SK-N-SH (cell line): ENCODE results near the gene BCAS3.

Experiments used
- RFX5 ChIP-seq: IDR thresholded peaks from 2 replicates; pipeline ENCODE4 v1.6.1; 2012; ENCODE audit warnings: mild to moderate bottlenecking, improper control_type of control experiment, low read length
- TF ChIP-seq, protein P1 (sequence below): IDR thresholded peaks from 2 replicates; pipeline ENCODE4 v1.6.1; 2012; ENCODE audit warnings: mild to moderate bottlenecking, low read depth, low read length, moderate library complexity
- TF ChIP-seq, protein P2 (sequence below): fragments of 200-600 bp; sonication (generic); IDR thresholded peaks from 2 replicates; pipeline ENCODE4 v1.6.1; 2017; ENCODE audit warnings: antibody characterized with exemption, mild to moderate bottlenecking, moderate library complexity

DNA sequence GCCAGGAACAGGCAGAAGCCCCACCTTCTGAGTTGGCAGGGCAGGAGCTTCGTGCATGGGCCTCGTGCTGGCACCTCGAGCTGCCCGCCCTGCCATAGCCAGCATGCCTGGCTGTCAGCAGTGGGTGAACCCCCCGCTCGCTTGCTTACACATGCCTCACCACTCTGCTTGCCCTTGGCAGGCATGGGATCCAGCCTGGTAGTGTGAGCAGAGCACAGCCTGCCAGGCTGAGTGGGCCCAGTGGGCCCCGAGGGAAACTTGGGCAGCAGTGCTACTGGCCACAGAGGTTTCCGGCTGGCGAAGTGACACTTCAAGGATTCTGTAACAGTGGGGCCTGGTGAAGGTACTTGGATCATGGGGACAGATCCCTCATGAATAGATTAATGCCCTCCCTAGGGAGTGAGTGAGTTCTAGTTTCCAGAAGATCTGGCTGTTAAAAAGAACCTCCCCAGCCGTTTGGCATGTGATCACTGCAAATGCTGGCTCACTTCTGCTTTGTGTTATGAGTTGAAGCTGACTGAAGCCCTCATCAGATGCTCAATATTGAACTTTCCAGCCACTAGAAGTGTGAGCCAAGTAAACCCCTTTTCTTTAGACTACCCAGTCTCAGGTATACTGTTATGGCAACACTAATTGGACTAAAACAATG is 114.7 kb downstream of the BCAS3 start:
- TF ChIP-seq, protein P1, sequence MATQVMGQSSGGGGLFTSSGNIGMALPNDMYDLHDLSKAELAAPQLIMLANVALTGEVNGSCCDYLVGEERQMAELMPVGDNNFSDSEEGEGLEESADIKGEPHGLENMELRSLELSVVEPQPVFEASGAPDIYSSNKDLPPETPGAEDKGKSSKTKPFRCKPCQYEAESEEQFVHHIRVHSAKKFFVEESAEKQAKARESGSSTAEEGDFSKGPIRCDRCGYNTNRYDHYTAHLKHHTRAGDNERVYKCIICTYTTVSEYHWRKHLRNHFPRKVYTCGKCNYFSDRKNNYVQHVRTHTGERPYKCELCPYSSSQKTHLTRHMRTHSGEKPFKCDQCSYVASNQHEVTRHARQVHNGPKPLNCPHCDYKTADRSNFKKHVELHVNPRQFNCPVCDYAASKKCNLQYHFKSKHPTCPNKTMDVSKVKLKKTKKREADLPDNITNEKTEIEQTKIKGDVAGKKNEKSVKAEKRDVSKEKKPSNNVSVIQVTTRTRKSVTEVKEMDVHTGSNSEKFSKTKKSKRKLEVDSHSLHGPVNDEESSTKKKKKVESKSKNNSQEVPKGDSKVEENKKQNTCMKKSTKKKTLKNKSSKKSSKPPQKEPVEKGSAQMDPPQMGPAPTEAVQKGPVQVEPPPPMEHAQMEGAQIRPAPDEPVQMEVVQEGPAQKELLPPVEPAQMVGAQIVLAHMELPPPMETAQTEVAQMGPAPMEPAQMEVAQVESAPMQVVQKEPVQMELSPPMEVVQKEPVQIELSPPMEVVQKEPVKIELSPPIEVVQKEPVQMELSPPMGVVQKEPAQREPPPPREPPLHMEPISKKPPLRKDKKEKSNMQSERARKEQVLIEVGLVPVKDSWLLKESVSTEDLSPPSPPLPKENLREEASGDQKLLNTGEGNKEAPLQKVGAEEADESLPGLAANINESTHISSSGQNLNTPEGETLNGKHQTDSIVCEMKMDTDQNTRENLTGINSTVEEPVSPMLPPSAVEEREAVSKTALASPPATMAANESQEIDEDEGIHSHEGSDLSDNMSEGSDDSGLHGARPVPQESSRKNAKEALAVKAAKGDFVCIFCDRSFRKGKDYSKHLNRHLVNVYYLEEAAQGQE, result no peak
- TF ChIP-seq RFX5, result no peak
- TF ChIP-seq, protein P2, sequence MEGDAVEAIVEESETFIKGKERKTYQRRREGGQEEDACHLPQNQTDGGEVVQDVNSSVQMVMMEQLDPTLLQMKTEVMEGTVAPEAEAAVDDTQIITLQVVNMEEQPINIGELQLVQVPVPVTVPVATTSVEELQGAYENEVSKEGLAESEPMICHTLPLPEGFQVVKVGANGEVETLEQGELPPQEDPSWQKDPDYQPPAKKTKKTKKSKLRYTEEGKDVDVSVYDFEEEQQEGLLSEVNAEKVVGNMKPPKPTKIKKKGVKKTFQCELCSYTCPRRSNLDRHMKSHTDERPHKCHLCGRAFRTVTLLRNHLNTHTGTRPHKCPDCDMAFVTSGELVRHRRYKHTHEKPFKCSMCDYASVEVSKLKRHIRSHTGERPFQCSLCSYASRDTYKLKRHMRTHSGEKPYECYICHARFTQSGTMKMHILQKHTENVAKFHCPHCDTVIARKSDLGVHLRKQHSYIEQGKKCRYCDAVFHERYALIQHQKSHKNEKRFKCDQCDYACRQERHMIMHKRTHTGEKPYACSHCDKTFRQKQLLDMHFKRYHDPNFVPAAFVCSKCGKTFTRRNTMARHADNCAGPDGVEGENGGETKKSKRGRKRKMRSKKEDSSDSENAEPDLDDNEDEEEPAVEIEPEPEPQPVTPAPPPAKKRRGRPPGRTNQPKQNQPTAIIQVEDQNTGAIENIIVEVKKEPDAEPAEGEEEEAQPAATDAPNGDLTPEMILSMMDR, result no peak
